Measurements from ENCODE around the gene PRICKLE4. TPM values are rescaled to one million over a fixed set of nuclear protein-coding genes. Genes with fewer than 3 reads are reported as not detected.

PRICKLE4 gene
- total and polyA plus RNA-seq, 2 experiments from 2014 or later: 0.80 to 4.0 TPM

GRCh38 chr6:41732591-41733359, 47.8 kb upstream of the PRICKLE4 start:
- no peaks in the 10 kb centered on the region for H3K9me2 ChIP-seq (replicated peaks; ENCODE audit: insufficient read depth)
- peak overlapping the region; percentile 17 for H3K4me3 ChIP-seq
- H3K27me3 ChIP-seq: no peaks in the 10 kb centered on the region
- H3K4me1 ChIP-seq (ENCODE audit: insufficient read depth): peaks cover 30% of the 10 kb centered on the region
- H3K27ac ChIP-seq: peak overlapping the region; percentile 97
- H3K9me3 ChIP-seq (ENCODE audit: low read depth): no peaks in the 10 kb centered on the region
- TF ChIP-seq EZH2phosphoT487 (IDR thresholded peaks at IDR 0.05; ENCODE audit: low read depth, severe bottlenecking, unreplicated experiment) (no peak), CTCF (IDR thresholded peaks at IDR 0.05; ENCODE audit: poor library complexity) (no peak), EZH2 (IDR thresholded peaks at IDR 0.05; ENCODE audit: borderline replicate concordance) (no peak)
- no peaks in the 10 kb centered on the region for H4K20me1 ChIP-seq (ENCODE audit: insufficient read depth, poor library complexity, severe bottlenecking)
- H3K4me2 ChIP-seq: peak overlapping the region; percentile 95
- no peak overlapping the region for H2AFZ ChIP-seq
- DNase-seq (ENCODE audit: low spot score): peak; percentile 58
- H3K36me3 ChIP-seq (replicated peaks; ENCODE audit: insufficient read depth, low read depth): no peaks in the 10 kb centered on the region
- 60% methylated on average over 8 of the region's 8 CpGs for WGBS (ENCODE audit: low lambda C conversion rate, missing lambda C conversion rate)
- H3K79me2 ChIP-seq: peaks cover 37% of the 10 kb centered on the region

DNA sequence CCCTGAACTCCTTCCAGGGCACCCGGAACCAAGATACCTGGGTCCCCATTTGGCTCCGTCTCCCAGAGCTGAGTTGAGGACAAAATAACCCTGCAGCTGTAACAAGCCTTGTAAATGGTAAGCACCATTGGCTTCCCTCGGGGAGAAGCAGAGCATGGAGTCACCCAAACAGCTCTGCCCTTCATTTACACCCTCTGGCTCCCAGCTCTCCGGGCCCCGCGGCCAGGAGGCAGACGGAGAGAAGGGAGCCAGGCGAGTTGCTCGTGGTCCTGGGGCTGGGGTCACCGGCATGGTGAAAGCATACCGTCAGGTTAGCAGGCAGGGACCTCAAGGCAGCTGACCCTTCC, 47.2 kb upstream of the PRICKLE4 start:
- peaks cover 24% of the 10 kb centered on the region for H3K4me1 ChIP-seq (ENCODE audit: insufficient read depth)
- H4K20me1 ChIP-seq (ENCODE audit: insufficient read depth, poor library complexity, severe bottlenecking): no peaks in the 10 kb centered on the region
- no peaks in the 10 kb centered on the region for H3K36me3 ChIP-seq (replicated peaks; ENCODE audit: insufficient read depth, low read depth)
- H3K27me3 ChIP-seq: no peaks in the 10 kb centered on the region
- H3K4me2 ChIP-seq: peak overlapping the region; percentile 95
- H3K27ac ChIP-seq: peak overlapping the region; percentile 97
- H2AFZ ChIP-seq: no peak overlapping the region
- no peaks in the 10 kb centered on the region for H3K9me3 ChIP-seq (ENCODE audit: low read depth)
- peaks cover 37% of the 10 kb centered on the region for H3K79me2 ChIP-seq
- TF ChIP-seq EZH2 (IDR thresholded peaks at IDR 0.05; ENCODE audit: borderline replicate concordance) (no peak), EZH2phosphoT487 (IDR thresholded peaks at IDR 0.05; ENCODE audit: low read depth, severe bottlenecking, unreplicated experiment) (no peak), CTCF (IDR thresholded peaks at IDR 0.05; ENCODE audit: poor library complexity) (no peak)
- WGBS (ENCODE audit: low lambda C conversion rate, missing lambda C conversion rate): 26% methylated on average over 11 of the region's 11 CpGs
- no peak for DNase-seq (ENCODE audit: low spot score)
- no peaks in the 10 kb centered on the region for H3K9me2 ChIP-seq (replicated peaks; ENCODE audit: insufficient read depth)
- peak overlapping the region; percentile 42 for H3K4me3 ChIP-seq

DNA sequence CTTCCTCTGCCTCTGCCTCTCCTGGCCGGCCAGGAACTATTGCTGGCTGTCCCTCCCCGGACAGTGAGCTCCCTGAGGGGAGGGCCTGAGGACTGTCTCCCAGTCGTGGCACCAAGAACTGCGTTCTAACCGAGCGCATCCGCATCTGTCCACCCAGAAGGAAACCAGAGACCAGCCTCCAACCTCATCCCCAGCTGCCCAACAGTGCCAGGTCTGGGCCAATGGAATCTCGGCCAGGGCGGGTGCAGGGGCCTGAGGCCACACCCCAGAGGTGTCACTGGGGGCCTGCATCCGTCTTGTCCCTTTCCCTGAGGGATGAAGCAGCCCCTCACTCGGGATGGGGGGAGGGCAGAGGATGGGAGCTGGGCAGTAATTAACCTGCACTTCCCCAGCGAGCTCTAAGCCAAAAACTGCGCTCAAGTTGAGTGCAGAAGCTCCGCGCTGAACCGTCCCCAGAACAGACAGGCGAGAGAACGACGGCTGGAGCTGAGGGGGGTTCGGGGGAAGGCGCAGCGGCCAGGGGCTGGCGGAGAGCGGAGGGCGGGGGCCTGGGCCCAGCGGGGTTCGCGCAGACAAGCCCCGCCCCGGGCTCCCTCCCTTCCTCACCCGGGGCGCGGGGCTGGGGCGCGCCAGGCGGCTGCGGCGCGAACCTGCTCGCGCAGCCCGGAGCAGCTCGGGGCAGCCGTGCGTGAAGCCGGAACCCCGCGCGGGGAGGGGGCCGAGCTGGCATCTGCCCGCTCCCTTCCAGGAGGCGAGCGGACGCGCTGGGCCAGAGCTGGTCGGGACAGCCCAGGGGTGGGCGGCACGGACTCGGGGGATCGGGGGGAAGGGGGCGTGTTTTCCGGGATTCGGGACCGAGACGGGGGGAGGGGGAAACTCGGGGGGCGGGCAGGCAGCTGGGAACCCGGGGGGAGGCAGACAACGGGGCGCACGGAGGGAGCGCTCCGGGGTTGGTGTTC, 46.6 kb upstream of the PRICKLE4 start:
- Histone ChIP-seq H4K20me1 (ENCODE audit: insufficient read depth, poor library complexity, severe bottlenecking) (no peaks in the 10 kb centered on the region), H3K9me3 (ENCODE audit: low read depth) (no peaks in the 10 kb centered on the region), H3K4me1 (ENCODE audit: insufficient read depth) (peaks cover 21% of the 10 kb centered on the region), H3K27me3 (no peaks in the 10 kb centered on the region), H2AFZ (peak overlapping the region; percentile 86), H3K9me2 (replicated peaks; ENCODE audit: insufficient read depth) (no peaks in the 10 kb centered on the region), H3K79me2 (peaks cover 36% of the 10 kb centered on the region), H3K4me3 (peak overlapping the region; percentile 99), H3K36me3 (replicated peaks; ENCODE audit: insufficient read depth, low read depth) (no peaks in the 10 kb centered on the region), H3K27ac (peak overlapping the region; percentile 97), H3K4me2 (peak overlapping the region; percentile 95)
- 2% methylated on average over 18 of the region's 73 CpGs for WGBS (ENCODE audit: low lambda C conversion rate, missing lambda C conversion rate)
- peak; percentile 93 for DNase-seq (ENCODE audit: low spot score)
- TF ChIP-seq EZH2phosphoT487 (IDR thresholded peaks at IDR 0.05; ENCODE audit: low read depth, severe bottlenecking, unreplicated experiment) (no peak), CTCF (IDR thresholded peaks at IDR 0.05; ENCODE audit: poor library complexity) (no peak), EZH2 (IDR thresholded peaks at IDR 0.05; ENCODE audit: borderline replicate concordance) (no peak)
